K562 (cell line): ENCODE measurements around the gene HRCT1. TPM values are rescaled to one million over a fixed set of nuclear protein-coding genes. Genes with fewer than 3 reads are reported as not detected.

ENCODE experiments used
- ATAC-seq: fragments of 200-7000 bp; cut with Tn5 transposase; 3 replicates; pipeline ENCODE4 v1.9.1; 2020; ENCODE audit warnings: moderate library complexity
- BruUV-seq: library from RNA; stranded (reverse); fragments of 400-500 nt; replicated peaks from 2 replicates; lab custom pipeline; 2021; lab: Mats Ljungman, UMichigan
- CTCF ChIA-PET: fragments of 300-600 bp; formaldehyde crosslinking; extraction: SDS; loops from one replicate; lab custom pipeline; 2021; ENCODE audit warnings: low intra/inter-chr PET ratio; lab: Yijun Ruan, JAX
- POLR2A ChIA-PET: fragments of 300-600, 350-650 bp; sonication (Branson Sonifier 250); formaldehyde crosslinking; extraction: SDS; loops from one replicate; lab custom pipeline; 2021; ENCODE audit warnings: antibody characterized with exemption, inconsistent platforms; lab: Yijun Ruan, JAX
- DNase-seq, 4 experiments: peaks; one replicate each; pipeline versions ENCODE4 v3.0.0 to v3.0.0-alpha.2; 2011 to 2018; ENCODE audit warnings: low spot score in 3 of 4, mixed read lengths in 3 of 4; ENCODE audit errors: extremely low read depth in 1 of 4
- FAIRE-seq: peaks from 2 replicates; lab custom pipeline; 2011; peaks lifted over from hg19 to GRCh38; lab: Jason Lieb, UNC
- H2AFZ ChIP-seq: 2 replicates; pipeline ENCODE4 v1.6.0; 2011; ENCODE audit warnings: low read depth, low read length, control low read depth, inconsistent platforms
- H3K27ac ChIP-seq: fragments of 200-600 bp; 3 replicates; pipeline ENCODE4 v1.8.0; 2011; ENCODE audit warnings: low read depth, mild to moderate bottlenecking, control low read depth, inconsistent platforms, low read length, moderate library complexity, mixed read lengths; ENCODE audit errors: extremely low read depth
- H3K27me3 ChIP-seq, 2 experiments: fragments of 300-600 bp in 1 of 2; 2 replicates in 1 of 2; 3 replicates in 1 of 2; pipeline versions ENCODE4 v1.6.0 to v1.8.0; 2011; ENCODE audit warnings: inconsistent platforms in 2 of 2, low read length in 2 of 2, mild to moderate bottlenecking in 1 of 2, mixed read lengths in 1 of 2, moderate library complexity in 1 of 2; ENCODE audit not compliant: control insufficient read depth in 2 of 2, insufficient read depth in 2 of 2
- H3K36me3 ChIP-seq: fragments of 300-600 bp; 3 replicates; pipeline ENCODE4 v1.8.0; 2011; ENCODE audit warnings: mild to moderate bottlenecking, low read length, inconsistent platforms; ENCODE audit not compliant: control insufficient read depth, insufficient read depth
- H3K4me1 ChIP-seq, 2 experiments: fragments of 200-600 bp in 1 of 2; replicated peaks in 1 of 2; 2 replicates in 1 of 2; 3 replicates in 1 of 2; pipeline versions ENCODE4 v1.5.1 to v1.8.0; 2011; ENCODE audit warnings: inconsistent platforms in 2 of 2, low read length in 2 of 2, mild to moderate bottlenecking in 1 of 2, mixed read lengths in 1 of 2, moderate library complexity in 1 of 2; ENCODE audit not compliant: control insufficient read depth in 2 of 2, insufficient read depth in 2 of 2
- H3K4me2 ChIP-seq: 2 replicates; pipeline ENCODE4 v1.6.1; 2011; ENCODE audit warnings: low read length, control low read depth, inconsistent platforms, mixed read lengths; ENCODE audit not compliant: insufficient read depth
- H3K4me3 ChIP-seq: fragments of 200-600 bp; sonication (generic), shearing (Covaris generic); 2 replicates; pipeline ENCODE4 v1.5.1; 2016; ENCODE audit warnings: control low read depth, inconsistent platforms
- H3K79me2 ChIP-seq: fragments of 200-600 bp; 3 replicates; pipeline ENCODE4 v1.8.0; 2011; ENCODE audit warnings: low read length, inconsistent platforms; ENCODE audit not compliant: control insufficient read depth, insufficient read depth
- H3K9ac ChIP-seq, 2 experiments: 2 replicates each; pipeline versions ENCODE4 v1.6.0 to v1.6.1; 2011; ENCODE audit warnings: low read depth in 2 of 2, low read length in 2 of 2, control low read depth in 1 of 2, inconsistent platforms in 1 of 2, mild to moderate bottlenecking in 1 of 2, mixed read lengths in 1 of 2; ENCODE audit not compliant: insufficient read depth in 1 of 2
- H3K9me1 ChIP-seq: one replicate; pipeline ENCODE4 v1.6.0; 2011; ENCODE audit warnings: inconsistent platforms, mild to moderate bottlenecking, low read length, moderate library complexity; ENCODE audit not compliant: control insufficient read depth, insufficient read depth
- H3K9me3 ChIP-seq: replicated peaks from 2 replicates; pipeline ENCODE4 v1.5.1; 2011; ENCODE audit warnings: low read depth, low read length, inconsistent platforms; ENCODE audit not compliant: control insufficient read depth, insufficient read depth
- H4K20me1 ChIP-seq: replicated peaks from 2 replicates; pipeline ENCODE4 v1.6.1; 2011; ENCODE audit warnings: low read length, inconsistent platforms, mixed read lengths; ENCODE audit not compliant: control insufficient read depth, insufficient read depth
- CSDE1 ChIP-seq, 2 experiments: fragments of 450-650 bp; IDR thresholded peaks; 2 replicates each; pipeline ENCODE4 v1.6.1; 2016; ENCODE audit warnings: mild to moderate bottlenecking in 1 of 2
- MIER1 ChIP-seq: fragments of 450-650 bp; IDR thresholded peaks from 2 replicates; pipeline ENCODE4 v1.6.1; 2016; ENCODE audit warnings: antibody characterized with exemption, mild to moderate bottlenecking, low read depth
- MLX ChIP-seq, 2 experiments: fragments of 450-650 bp in 1 of 2; sonication (generic) in 1 of 2; formaldehyde crosslinking; conservative IDR thresholded peaks; 2 replicates each; pipeline versions ENCODE4 v1.4.0 to v1.8.1; 2020 to 2022; ENCODE audit warnings: mild to moderate bottlenecking in 1 of 2, missing genetic modification reagents in 1 of 2
- RBM34 ChIP-seq: fragments of 200-400 bp; formaldehyde crosslinking; IDR thresholded peaks from 2 replicates; pipeline ENCODE4 v1.6.1; 2018; ENCODE audit warnings: low read length, borderline replicate concordance; ENCODE audit not compliant: insufficient read depth
- SMARCA4 ChIP-seq: fragments of 450-650 bp; IDR thresholded peaks from 2 replicates; pipeline ENCODE4 v1.6.1; 2016
- ZBTB5 ChIP-seq: fragments of 450-650 bp; IDR thresholded peaks from 2 replicates; pipeline ENCODE4 v1.6.1; 2017; ENCODE audit warnings: antibody characterized with exemption
- ZBTB7A ChIP-seq: IDR thresholded peaks from 2 replicates; pipeline ENCODE4 v1.6.1; 2011; ENCODE audit warnings: low read depth, mild to moderate bottlenecking, low read length, moderate library complexity, borderline replicate concordance; ENCODE audit not compliant: control insufficient read depth
- ZNF133 ChIP-seq: fragments of 250-450 bp; sonication (Bioruptor Pico); IDR thresholded peaks from 2 replicates; pipeline ENCODE4 v1.4.0; 2020; ENCODE audit warnings: mild to moderate bottlenecking
- ZNF140 ChIP-seq: fragments of 250-450 bp; sonication (Bioruptor Pico); IDR thresholded peaks from 2 replicates; pipeline ENCODE4 v1.8.0; 2021; ENCODE audit warnings: moderate library complexity, mild to moderate bottlenecking, inconsistent platforms
- ZNF175 ChIP-seq: fragments of 200-800 bp; sonication (Bioruptor generic); IDR thresholded peaks from 2 replicates; pipeline ENCODE4 v1.6.1; 2016; ENCODE audit warnings: low read depth, mild to moderate bottlenecking, missing genetic modification characterization, missing compliant biosample characterization
- ZNF253 ChIP-seq: fragments of 250-450 bp; sonication (Bioruptor Pico); conservative IDR thresholded peaks from 2 replicates; pipeline ENCODE4 v1.6.1; 2021; ENCODE audit warnings: mild to moderate bottlenecking
- ZNF445 ChIP-seq: fragments of 250-450 bp; sonication (Bioruptor Pico); IDR thresholded peaks from 2 replicates; pipeline ENCODE4 v1.4.0; 2020; ENCODE audit warnings: low read depth, mild to moderate bottlenecking, moderate library complexity
- WGBS: fragments of 100-300 bp; shearing (Covaris generic); methylation state at CpG from one replicate; pipeline ENCODE4 v1.1.6; 2016; ENCODE audit warnings: low coverage, mixed read lengths; ENCODE audit not compliant: insufficient coverage; ENCODE audit errors: missing lambda C conversion rate; 5-methylcytosine and 5-hydroxymethylcytosine counted together
- in situ Hi-C: fragments of 300-500 bp; cut with MboI; formaldehyde crosslinking; loops from 4 replicates; pipeline ENCODE4 v1.15.0; 2018; ENCODE audit warnings: inconsistent platforms, mixed read lengths
- intact Hi-C: fragments of 100-400 bp; cut with micrococcal nuclease; formaldehyde crosslinking; loops from 2 replicates; pipeline ENCODE4 v1.14.2; 2022
- polyA plus RNA-seq, 8 experiments: library from polyadenylated mRNA; depleted of rRNA in 4 of 8; stranded (reverse) in 5 of 8; unstranded in 3 of 8; fragments of >200 nt; fragmentation: Nextera tagmentation in 2 of 8; fragmentation: Illumina TruSeq in 1 of 8; extraction: Ambion mirVana in 2 of 8; extraction: Trizol in 1 of 8; gene quantifications; 2 replicates each; pipeline versions ENCODE4 v1.2.1 to v1.2.3, GENCODE V29; 2011 to 2014; ENCODE audit warnings: inconsistent platforms in 1 of 8, missing spikeins in 1 of 8
- total RNA-seq, 7 experiments: library from RNA; depleted of rRNA in 6 of 7; stranded (reverse); fragments of >200 nt in 6 of 7; fragmentation: Illumina TruSeq in 2 of 7; extraction: Trizol in 2 of 7; gene quantifications; 2 replicates each; pipeline versions ENCODE4 v1.2.1 to v1.2.3, GENCODE V29; 2011 to 2021; ENCODE audit warnings: low replicate concordance in 1 of 7
- TF ChIP-seq, protein P1 (sequence below), 2 experiments: fragments of 450-650 bp in 1 of 2; IDR thresholded peaks; 2 replicates each; pipeline ENCODE4 v1.6.1; 2011 to 2017; ENCODE audit warnings: low read depth in 2 of 2, antibody characterized with exemption in 1 of 2, borderline replicate concordance in 1 of 2, low read length in 1 of 2, mild to moderate bottlenecking in 1 of 2, mixed read lengths in 1 of 2; ENCODE audit not compliant: control insufficient read depth in 1 of 2

The HRCT1 gene
- total and polyA plus RNA-seq, 9 of the 15 experiments (the other 6 are each of a cell fraction or from before 2014, with no cell fraction given) = 0.40 TPM; not detected in 8

GRCh38 chr9:35929453-35929718 lies 23.4 kb downstream of the HRCT1 start:
- Histone ChIP-seq H3K9me3 (no peaks in the 10 kb centered on the region), H3K4me2 (no peak overlapping the region), H3K27ac (no peak overlapping the region), H3K79me2 (no peaks in the 10 kb centered on the region), H4K20me1 (no peaks in the 10 kb centered on the region), H3K36me3 (no peaks in the 10 kb centered on the region), H3K4me1 (peaks cover 7 to 8% of the 10 kb centered on the region in 2 experiments; a peak in 4 of 5 replicates), H3K9ac (no peak overlapping the region), H3K27me3 (no peaks in the 10 kb centered on the region), H3K4me3 (no peak overlapping the region), H2AFZ (no peak overlapping the region), H3K9me1 (no peaks in the 10 kb centered on the region)
- in situ Hi-C loops (no loop called here), intact Hi-C loops (no loop called here)
- ChIA-PET POLR2A (interaction anchor here (0.6 to 1.3 kb wide), 2 partner anchors 8 to 11 kb away, joined by 3 to 4 read pairs; no protein-coding TSS in a partner anchor), CTCF (no interaction called here)
- TF ChIP-seq ZNF253 (no peak), ZBTB5 (no peak), SMARCA4 (no peak), ZNF140 (CRISPR knock-in tag) (no peak), ZBTB7A (no peak), ZNF133 (CRISPR knock-in tag) (no peak), MLX (CRISPR knock-in tag; conservative IDR thresholded peaks at IDR 0.05) (no peak), RBM34 (no peak), MIER1 (no peak), ZNF175 (CRISPR knock-in tag) (no peak), CSDE1 (IDR thresholded peaks at IDR 0.05) (no peak), ZNF445 (CRISPR knock-in tag) (no peak)
- TF ChIP-seq, protein P1, sequence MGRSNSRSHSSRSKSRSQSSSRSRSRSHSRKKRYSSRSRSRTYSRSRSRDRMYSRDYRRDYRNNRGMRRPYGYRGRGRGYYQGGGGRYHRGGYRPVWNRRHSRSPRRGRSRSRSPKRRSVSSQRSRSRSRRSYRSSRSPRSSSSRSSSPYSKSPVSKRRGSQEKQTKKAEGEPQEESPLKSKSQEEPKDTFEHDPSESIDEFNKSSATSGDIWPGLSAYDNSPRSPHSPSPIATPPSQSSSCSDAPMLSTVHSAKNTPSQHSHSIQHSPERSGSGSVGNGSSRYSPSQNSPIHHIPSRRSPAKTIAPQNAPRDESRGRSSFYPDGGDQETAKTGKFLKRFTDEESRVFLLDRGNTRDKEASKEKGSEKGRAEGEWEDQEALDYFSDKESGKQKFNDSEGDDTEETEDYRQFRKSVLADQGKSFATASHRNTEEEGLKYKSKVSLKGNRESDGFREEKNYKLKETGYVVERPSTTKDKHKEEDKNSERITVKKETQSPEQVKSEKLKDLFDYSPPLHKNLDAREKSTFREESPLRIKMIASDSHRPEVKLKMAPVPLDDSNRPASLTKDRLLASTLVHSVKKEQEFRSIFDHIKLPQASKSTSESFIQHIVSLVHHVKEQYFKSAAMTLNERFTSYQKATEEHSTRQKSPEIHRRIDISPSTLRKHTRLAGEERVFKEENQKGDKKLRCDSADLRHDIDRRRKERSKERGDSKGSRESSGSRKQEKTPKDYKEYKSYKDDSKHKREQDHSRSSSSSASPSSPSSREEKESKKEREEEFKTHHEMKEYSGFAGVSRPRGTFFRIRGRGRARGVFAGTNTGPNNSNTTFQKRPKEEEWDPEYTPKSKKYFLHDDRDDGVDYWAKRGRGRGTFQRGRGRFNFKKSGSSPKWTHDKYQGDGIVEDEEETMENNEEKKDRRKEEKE (IDR thresholded peaks at IDR 0.05; ENCODE audit: borderline replicate concordance in 1 of 2, control insufficient read depth in 1 of 2, low read depth in 2 of 2, low read length in 1 of 2) = no peak
- 97% methylated on average over 3 of the region's 6 CpGs for WGBS
- DNase-seq (no peak), FAIRE-seq (no peak), ATAC-seq (no peak)
- BruUV-seq = no TSS peak
